Panc1 (cell line): Measurements from ENCODE around the gene PPIL6. TPM values are rescaled to one million over a fixed set of nuclear protein-coding genes. Genes with fewer than 3 reads are reported as not detected.

Experiments used
- ATAC-seq: fragments of 200-7000 bp; cut with Tn5 transposase; 2 replicates; pipeline ENCODE4 v1.9.1; 2020; ENCODE audit warnings: mild to moderate bottlenecking, moderate library complexity
- BruUV-seq: library from RNA; stranded (reverse); fragments of 400-500 nt; replicated peaks from 2 replicates; lab custom pipeline; 2021; lab: Mats Ljungman, UMichigan
- CTCF ChIA-PET: fragments of 300-600 bp; sonication (Branson Sonifier 250); formaldehyde crosslinking; loops from one replicate; lab custom pipeline; 2022; ENCODE audit warnings: antibody characterized with exemption; lab: Charles Lee
- POLR2A ChIA-PET: fragments of 300-600 bp; sonication (Branson Sonifier 250); formaldehyde crosslinking; loops from one replicate; lab custom pipeline; 2022; ENCODE audit warnings: antibody characterized with exemption; lab: Charles Lee
- DNase-seq: peaks from one replicate; pipeline ENCODE4 v3.0.0-alpha.2; 2010; ENCODE audit warnings: low read depth, low spot score
- H3K27ac ChIP-seq: 2 replicates; pipeline ENCODE4 v1.5.1; 2011; ENCODE audit warnings: mild to moderate bottlenecking, low read length, inconsistent platforms
- H3K27me3 ChIP-seq: fragments of 200-500 bp; sonication (Bioruptor generic); 2 replicates; pipeline ENCODE4 v1.6.0; 2014; ENCODE audit warnings: low read length, inconsistent platforms; ENCODE audit not compliant: control insufficient read depth, insufficient read depth
- H3K36me3 ChIP-seq: fragments of 200-500 bp; sonication (Bioruptor generic); 2 replicates; pipeline ENCODE4 v1.5.1; 2014; ENCODE audit warnings: inconsistent platforms, mild to moderate bottlenecking, low read length, moderate library complexity; ENCODE audit not compliant: control insufficient read depth, insufficient read depth
- H3K4me1 ChIP-seq: 2 replicates; pipeline ENCODE4 v1.5.1; 2011; ENCODE audit warnings: inconsistent platforms, mild to moderate bottlenecking, low read length, moderate library complexity; ENCODE audit not compliant: control insufficient read depth, insufficient read depth
- H3K4me3 ChIP-seq, 2 experiments: 2 replicates each; pipeline ENCODE4 v1.5.1; 2011 to 2012; ENCODE audit warnings: low read depth in 2 of 2, low read length in 2 of 2, mild to moderate bottlenecking in 2 of 2, inconsistent platforms in 1 of 2, moderate library complexity in 1 of 2
- H3K9me3 ChIP-seq: fragments of 200-500 bp; sonication (Bioruptor generic); 2 replicates; pipeline ENCODE4 v1.5.1; 2014; ENCODE audit warnings: low read depth, mild to moderate bottlenecking, inconsistent platforms, low read length, moderate library complexity; ENCODE audit not compliant: control insufficient read depth, insufficient read depth
- CTCF ChIP-seq: fragments of 450-650 bp; IDR thresholded peaks from 2 replicates; pipeline ENCODE4 v1.5.1; 2017; ENCODE audit warnings: mild to moderate bottlenecking
- POLR2AphosphoS5 ChIP-seq: IDR thresholded peaks from 2 replicates; pipeline ENCODE4 v1.6.1; 2012; ENCODE audit warnings: mild to moderate bottlenecking, low read depth, low read length, moderate library complexity
- REST ChIP-seq, 2 experiments: IDR thresholded peaks; 2 replicates each; pipeline ENCODE4 v1.6.1; 2011 to 2012; ENCODE audit warnings: low read depth in 2 of 2, control low read depth in 1 of 2, low read length in 1 of 2, mild to moderate bottlenecking in 1 of 2, moderate library complexity in 1 of 2; ENCODE audit not compliant: insufficient read depth in 1 of 2
- SIN3A ChIP-seq: IDR thresholded peaks from 2 replicates; pipeline ENCODE4 v1.6.1; 2012; ENCODE audit warnings: low read depth, mild to moderate bottlenecking, low read length, moderate library complexity, borderline replicate concordance; ENCODE audit not compliant: insufficient read depth
- TCF7L2 ChIP-seq: IDR thresholded peaks from 2 replicates; pipeline ENCODE4 v1.6.1; 2011; ENCODE audit warnings: mild to moderate bottlenecking, low read depth, low read length, inconsistent platforms
- in situ Hi-C: cut with HindIII; loops from 2 replicates; pipeline ENCODE4 v1.10.0; 2016; ENCODE audit warnings: low sequenced_read_pairs, low pct_unique_long_range_greater_than_20kb
- intact Hi-C: fragments of 100-400 bp; cut with micrococcal nuclease; formaldehyde crosslinking; loops from one replicate; pipeline ENCODE4 v1.10.0; 2022; ENCODE audit not compliant: unreplicated experiment
- total RNA-seq: library from RNA; stranded (reverse); gene quantifications from one replicate; pipeline ENCODE4 v1.2.1, GENCODE V29; 2021; ENCODE audit not compliant: unreplicated experiment

PPIL6 gene
- total RNA-seq, 1 experiment from 2014 or later, result 2.2 TPM

DNA sequence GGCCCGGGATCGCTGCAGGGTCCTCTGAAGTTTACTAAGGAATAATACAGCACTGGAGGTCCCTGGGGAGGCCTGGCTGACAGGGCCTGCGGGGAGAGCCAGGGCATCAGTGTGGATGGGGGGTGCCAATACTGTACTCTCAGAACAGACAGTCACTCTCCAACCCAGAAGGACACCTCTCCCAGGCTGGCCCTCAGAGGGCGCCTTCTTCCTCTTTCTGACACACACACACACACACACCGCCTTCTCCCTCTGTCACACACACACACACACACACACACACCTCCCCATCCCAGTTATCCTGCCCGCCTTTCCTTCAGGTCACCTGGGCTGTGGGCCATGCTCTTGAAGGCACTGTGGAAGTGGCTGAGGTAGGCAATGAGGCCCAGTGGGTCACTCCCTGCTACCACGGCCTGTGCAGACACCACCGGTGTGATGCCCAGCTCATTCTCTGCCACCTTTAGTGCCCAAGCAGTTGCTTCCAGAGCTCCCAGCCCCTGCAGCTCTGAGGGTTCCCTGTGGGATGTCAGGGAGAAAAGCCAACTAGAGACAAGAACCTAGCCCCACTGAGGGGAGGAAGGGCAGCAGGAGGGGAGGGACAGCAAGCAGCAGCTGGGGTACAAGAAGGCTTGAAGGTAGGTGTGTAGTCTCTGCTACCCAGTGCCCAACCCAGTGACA, 7.6 kb upstream of the PPIL6 start:
- peak; percentile 33 for ATAC-seq
- no peaks in the 10 kb centered on the region for H3K27me3 ChIP-seq
- in situ Hi-C loops (no loop called here), intact Hi-C loops (no loop called here)
- no peak overlapping the region for H3K4me3 ChIP-seq
- ChIA-PET CTCF (interaction anchor here (0.6 to 1.2 kb wide), 2 partner anchors 12 to 34 kb away, joined by 3 to 4 read pairs; no protein-coding TSS in a partner anchor), POLR2A (interaction anchor here (1.0 kb wide), 1 partner anchor 1424 kb away, joined by 3 read pairs; no protein-coding TSS in a partner anchor)
- no peaks in the 10 kb centered on the region; the same call in 1 of the 2 replicates for H3K4me1 ChIP-seq
- no peak overlapping the region for H3K27ac ChIP-seq
- H3K9me3 ChIP-seq, result no peaks in the 10 kb centered on the region
- TF ChIP-seq CTCF, result no peak
- no TSS peak for BruUV-seq
- DNase-seq, result no peak
- H3K36me3 ChIP-seq, result peaks cover 2% of the 10 kb centered on the region; the same call in 1 of the 2 replicates

GRCh38 chr6:109447087-109447486, 6.7 kb upstream of the PPIL6 start:
- no peak for DNase-seq
- Histone ChIP-seq H3K27ac (no peak overlapping the region), H3K4me3 (no peak overlapping the region), H3K27me3 (no peaks in the 10 kb centered on the region), H3K36me3 (peaks cover 2% of the 10 kb centered on the region; the same call in 1 of the 2 replicates), H3K4me1 (peaks cover under 1% of the 10 kb centered on the region), H3K9me3 (no peaks in the 10 kb centered on the region)
- in situ Hi-C loops, result no loop called here
- ChIA-PET POLR2A (no interaction called here), CTCF (interaction anchor here (0.6 kb wide), 1 partner anchor 509 kb away, joined by 3 read pairs; no protein-coding TSS in a partner anchor)
- no TSS peak for BruUV-seq
- intact Hi-C loops, result no loop called here
- no peak for TF ChIP-seq CTCF
- no peak for TF ChIP-seq TCF7L2
- no peak for TF ChIP-seq SIN3A
- no peak for TF ChIP-seq REST (IDR thresholded peaks at IDR 0.05; ENCODE audit: insufficient read depth in 1 of 2, low read depth in 2 of 2, low read length in 1 of 2)
- TF ChIP-seq POLR2AphosphoS5, result no peak
- ATAC-seq, result no peak
